K562 (cell line): ENCODE measurements around the gene UTP11. TPM values are rescaled to one million over a fixed set of nuclear protein-coding genes. Genes with fewer than 3 reads are reported as not detected.

Experiments
- HCFC1 ChIP-seq: IDR thresholded peaks from 2 replicates; pipeline ENCODE4 v1.6.1; 2012; ENCODE audit warnings: low read depth, low read length, improper control_type of control experiment
- HDAC1 ChIP-seq, 2 experiments: fragments of 450-650 bp; IDR thresholded peaks; 2 replicates each; pipeline ENCODE4 v1.6.1; 2016 to 2017; ENCODE audit warnings: inconsistent platforms in 1 of 2, mild to moderate bottlenecking in 1 of 2, moderate library complexity in 1 of 2
- NR2C2 ChIP-seq, 2 experiments: fragments of 200-800 bp in 1 of 2; sonication (Bioruptor generic) in 1 of 2; sonication (generic) in 1 of 2; formaldehyde crosslinking in 1 of 2; IDR thresholded peaks; 2 replicates each; pipeline versions ENCODE4 v1.6.1 to v1.8.0; 2016 to 2022; ENCODE audit warnings: mild to moderate bottlenecking in 1 of 2, missing compliant biosample characterization in 1 of 2, missing genetic modification characterization in 1 of 2, missing genetic modification reagents in 1 of 2
- PHF21A ChIP-seq: fragments of 450-650 bp; IDR thresholded peaks from 2 replicates; pipeline ENCODE4 v1.6.1; 2017; ENCODE audit warnings: low read depth, borderline replicate concordance
- ZBTB40 ChIP-seq, 2 experiments: fragments of 450-650 bp in 1 of 2; sonication (generic) in 1 of 2; formaldehyde crosslinking in 1 of 2; IDR thresholded peaks; 2 replicates each; pipeline versions ENCODE4 v1.7.1 to v1.9.0; 2016 to 2022; ENCODE audit warnings: inconsistent platforms in 1 of 2, mild to moderate bottlenecking in 1 of 2, missing genetic modification reagents in 1 of 2
- ZNF146 ChIP-seq: IDR thresholded peaks from one replicate; pipeline ENCODE4 v1.6.1; 2018; ENCODE audit warnings: missing compliant biosample characterization; ENCODE audit not compliant: unreplicated experiment
- ZNF24 ChIP-seq: fragments of 450-650 bp; IDR thresholded peaks from 2 replicates; pipeline ENCODE4 v1.6.1; 2016
- ZNF253 ChIP-seq: fragments of 250-450 bp; sonication (Bioruptor Pico); conservative IDR thresholded peaks from 2 replicates; pipeline ENCODE4 v1.6.1; 2021; ENCODE audit warnings: mild to moderate bottlenecking
- ZNF408 ChIP-seq: fragments of 250-450 bp; sonication (Bioruptor Pico); IDR thresholded peaks from 2 replicates; pipeline ENCODE4 v1.4.0; 2020; ENCODE audit warnings: low read depth, mild to moderate bottlenecking, moderate library complexity
- ZNF444 ChIP-seq: fragments of 250-450 bp; sonication (Bioruptor Pico); IDR thresholded peaks from 2 replicates; pipeline ENCODE4 v1.4.0; 2020; ENCODE audit warnings: mild to moderate bottlenecking, moderate library complexity
- polyA plus RNA-seq, 8 experiments: library from polyadenylated mRNA; depleted of rRNA in 4 of 8; stranded (reverse) in 5 of 8; unstranded in 3 of 8; fragments of >200 nt; fragmentation: Nextera tagmentation in 2 of 8; fragmentation: Illumina TruSeq in 1 of 8; extraction: Ambion mirVana in 2 of 8; extraction: Trizol in 1 of 8; gene quantifications; 2 replicates each; pipeline versions ENCODE4 v1.2.1 to v1.2.3, GENCODE V29; 2011 to 2014; ENCODE audit warnings: inconsistent platforms in 1 of 8, missing spikeins in 1 of 8
- total RNA-seq, 7 experiments: library from RNA; depleted of rRNA in 6 of 7; stranded (reverse); fragments of >200 nt in 6 of 7; fragmentation: Illumina TruSeq in 2 of 7; extraction: Trizol in 2 of 7; gene quantifications; 2 replicates each; pipeline versions ENCODE4 v1.2.1 to v1.2.3, GENCODE V29; 2011 to 2021; ENCODE audit warnings: low replicate concordance in 1 of 7
- TF ChIP-seq, protein P1 (sequence below): sonication (generic); formaldehyde crosslinking; IDR thresholded peaks from 2 replicates; pipeline ENCODE4 v1.8.0; 2022; ENCODE audit warnings: mild to moderate bottlenecking, missing genetic modification reagents

UTP11 gene
- total and polyA plus RNA-seq, 9 of the 15 experiments (the other 6 are each of a cell fraction or from before 2014, with no cell fraction given), result 91.1 to 378 (median 221) TPM

DNA sequence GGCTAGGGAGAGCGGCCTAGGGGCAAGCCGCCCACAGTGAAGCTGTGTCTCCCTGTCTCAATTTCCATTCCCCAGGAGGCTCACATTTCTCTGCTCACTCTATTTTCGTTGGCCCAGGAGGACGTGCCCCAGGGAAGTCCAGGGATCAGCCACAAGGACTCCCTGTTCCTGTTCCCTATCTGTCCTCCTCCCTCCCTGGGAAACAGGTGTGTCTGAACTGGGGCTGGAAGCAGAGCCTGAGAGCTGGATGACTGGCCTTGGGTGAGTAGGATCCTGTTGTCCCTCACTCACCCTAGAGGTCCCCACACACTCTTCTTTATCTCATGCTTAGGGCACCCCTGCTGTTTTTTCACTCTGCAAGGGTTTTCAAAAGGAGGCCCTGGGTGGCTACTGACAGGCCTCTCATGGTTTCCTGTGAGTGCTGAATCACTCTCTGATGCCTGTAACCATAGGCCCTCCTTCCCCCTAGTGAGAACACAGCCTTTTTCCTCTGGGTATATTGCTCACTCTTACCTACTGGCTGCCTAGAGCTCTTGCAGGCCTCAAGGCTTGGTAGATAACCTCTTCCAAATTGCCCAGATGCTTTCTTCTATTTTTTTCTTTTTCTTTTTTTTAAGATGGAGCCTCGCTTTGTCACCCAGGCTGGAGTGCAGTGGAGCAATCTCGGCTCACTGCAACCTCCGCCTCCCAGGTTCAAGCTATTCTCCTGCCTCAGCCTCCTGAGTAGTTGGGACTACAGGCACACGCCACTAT lies 3.3 kb upstream of the UTP11 start (continued):
- 0 out of 2 replicates have a peak, but pooled peaks have one; percentile 31 for TF ChIP-seq ZBTB40 (IDR thresholded peaks at IDR 0.05)
- no peak for TF ChIP-seq ZBTB40 (CRISPR knock-in tag; IDR thresholded peaks at IDR 0.05)
- TF ChIP-seq PHF21A, result 0 out of 2 replicates have a peak, but pooled peaks have one; percentile 26
- TF ChIP-seq ZNF146 (CRISPR knock-in tag), result no peak
- no peak for TF ChIP-seq ZNF408
- no peak for TF ChIP-seq NR2C2 (CRISPR knock-in tag; IDR thresholded peaks at IDR 0.05)
- peak; percentile 62; the same call in 1 of the 2 replicates for TF ChIP-seq NR2C2 (tag; IDR thresholded peaks at IDR 0.05)
- 0 out of 2 replicates have a peak, but pooled peaks have one; percentile 47 for TF ChIP-seq HCFC1
- no peak for TF ChIP-seq ZNF444 (CRISPR knock-in tag)
- no peak for TF ChIP-seq ZNF24
- 0 out of 4 replicates have a peak, but pooled peaks of 1 of the 2 experiments have one; percentile 6 for TF ChIP-seq HDAC1 (IDR thresholded peaks at IDR 0.05)
- TF ChIP-seq, protein P1, sequence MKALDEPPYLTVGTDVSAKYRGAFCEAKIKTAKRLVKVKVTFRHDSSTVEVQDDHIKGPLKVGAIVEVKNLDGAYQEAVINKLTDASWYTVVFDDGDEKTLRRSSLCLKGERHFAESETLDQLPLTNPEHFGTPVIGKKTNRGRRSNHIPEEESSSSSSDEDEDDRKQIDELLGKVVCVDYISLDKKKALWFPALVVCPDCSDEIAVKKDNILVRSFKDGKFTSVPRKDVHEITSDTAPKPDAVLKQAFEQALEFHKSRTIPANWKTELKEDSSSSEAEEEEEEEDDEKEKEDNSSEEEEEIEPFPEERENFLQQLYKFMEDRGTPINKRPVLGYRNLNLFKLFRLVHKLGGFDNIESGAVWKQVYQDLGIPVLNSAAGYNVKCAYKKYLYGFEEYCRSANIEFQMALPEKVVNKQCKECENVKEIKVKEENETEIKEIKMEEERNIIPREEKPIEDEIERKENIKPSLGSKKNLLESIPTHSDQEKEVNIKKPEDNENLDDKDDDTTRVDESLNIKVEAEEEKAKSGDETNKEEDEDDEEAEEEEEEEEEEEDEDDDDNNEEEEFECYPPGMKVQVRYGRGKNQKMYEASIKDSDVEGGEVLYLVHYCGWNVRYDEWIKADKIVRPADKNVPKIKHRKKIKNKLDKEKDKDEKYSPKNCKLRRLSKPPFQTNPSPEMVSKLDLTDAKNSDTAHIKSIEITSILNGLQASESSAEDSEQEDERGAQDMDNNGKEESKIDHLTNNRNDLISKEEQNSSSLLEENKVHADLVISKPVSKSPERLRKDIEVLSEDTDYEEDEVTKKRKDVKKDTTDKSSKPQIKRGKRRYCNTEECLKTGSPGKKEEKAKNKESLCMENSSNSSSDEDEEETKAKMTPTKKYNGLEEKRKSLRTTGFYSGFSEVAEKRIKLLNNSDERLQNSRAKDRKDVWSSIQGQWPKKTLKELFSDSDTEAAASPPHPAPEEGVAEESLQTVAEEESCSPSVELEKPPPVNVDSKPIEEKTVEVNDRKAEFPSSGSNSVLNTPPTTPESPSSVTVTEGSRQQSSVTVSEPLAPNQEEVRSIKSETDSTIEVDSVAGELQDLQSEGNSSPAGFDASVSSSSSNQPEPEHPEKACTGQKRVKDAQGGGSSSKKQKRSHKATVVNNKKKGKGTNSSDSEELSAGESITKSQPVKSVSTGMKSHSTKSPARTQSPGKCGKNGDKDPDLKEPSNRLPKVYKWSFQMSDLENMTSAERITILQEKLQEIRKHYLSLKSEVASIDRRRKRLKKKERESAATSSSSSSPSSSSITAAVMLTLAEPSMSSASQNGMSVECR, result no peak
- TF ChIP-seq ZNF253 (CRISPR knock-in tag), result no peak
